Measurements from ENCODE around the gene NUP85.

NUP85 gene

DNA sequence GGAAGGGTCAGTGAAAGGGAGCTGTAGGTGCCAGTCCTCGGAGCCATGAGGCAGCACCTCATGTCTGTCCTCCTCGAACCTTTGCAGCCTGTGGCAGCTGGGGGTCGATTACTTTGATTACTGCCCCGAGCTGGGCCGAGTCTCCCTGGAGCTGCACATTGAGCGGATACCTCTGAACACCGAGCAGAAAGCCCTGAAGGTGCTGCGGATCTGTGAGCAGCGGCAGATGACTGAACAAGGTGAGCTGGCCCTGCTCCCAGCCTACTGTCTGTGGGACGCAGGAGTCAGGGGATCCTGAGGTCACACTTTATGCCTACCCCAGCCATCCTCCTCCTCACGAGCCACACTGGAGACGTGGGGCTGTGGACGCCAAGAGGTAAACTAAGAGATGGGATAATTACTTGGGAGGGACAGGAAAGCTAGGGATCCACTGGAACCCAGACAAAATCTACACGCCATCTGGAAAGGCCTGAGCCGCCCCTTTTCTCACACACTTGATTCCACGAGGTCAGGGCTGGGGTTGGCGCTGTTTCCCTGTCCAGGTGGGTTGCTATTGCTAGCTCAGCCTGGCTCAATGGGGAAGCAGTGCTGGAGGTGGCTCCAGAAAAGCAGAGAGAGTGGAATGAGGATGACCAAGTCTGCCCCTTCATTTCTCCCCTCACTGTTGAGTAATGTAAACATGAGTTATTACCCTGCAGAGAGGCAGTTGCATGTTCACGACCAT is 26.4 kb downstream of the NUP85 start:
- Histone ChIP-seq H3K9me3 (ENCODE audit: control insufficient read depth, low read length) (no peaks in the 10 kb centered on the region), H3K36me3 (ENCODE audit: control insufficient read depth, insufficient read depth, low read length) (peaks cover 91% of the 10 kb centered on the region), H3K27ac (ENCODE audit: low read depth, low read length, severe bottlenecking) (no peak overlapping the region), H3K4me1 (ENCODE audit: control insufficient read depth, insufficient read depth, low read length, poor library complexity, severe bottlenecking) (no peaks in the 10 kb centered on the region), H3K4me3 (ENCODE audit: extremely low read depth, insufficient read depth, low read length, poor library complexity, severe bottlenecking) (no peak overlapping the region)
- WGBS, 2 experiments (ENCODE audit: insufficient coverage in 2 of 2): 97 to 98% methylated on average over 13 to 14 of the region's 18 CpGs

DNA sequence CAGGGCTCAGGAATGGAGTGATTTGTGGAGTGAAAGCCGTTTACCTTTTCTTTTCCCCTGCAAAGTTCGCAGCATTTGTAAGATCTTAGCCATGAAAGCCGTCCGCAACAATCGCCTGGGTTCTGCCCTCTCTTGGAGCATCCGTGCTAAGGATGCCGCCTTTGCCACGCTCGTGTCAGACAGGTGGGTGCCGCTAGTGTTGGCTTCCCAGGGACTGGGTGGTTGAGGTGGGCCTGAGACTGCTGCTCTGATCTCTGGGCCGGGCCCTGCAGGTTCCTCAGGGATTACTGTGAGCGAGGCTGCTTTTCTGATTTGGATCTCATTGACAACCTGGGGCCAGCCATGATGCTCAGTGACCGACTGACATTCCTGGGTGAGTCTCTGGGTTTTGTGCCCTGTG is 27.3 kb downstream of the NUP85 start:
- no peak overlapping the region for H3K4me3 ChIP-seq (ENCODE audit: extremely low read depth, insufficient read depth, low read length, poor library complexity, severe bottlenecking)
- no peak overlapping the region for H3K27ac ChIP-seq (ENCODE audit: low read depth, low read length, severe bottlenecking)
- 98% methylated on average over 11 to 13 of the region's 13 CpGs for WGBS, 2 experiments (ENCODE audit: insufficient coverage in 2 of 2)
- H3K4me1 ChIP-seq (ENCODE audit: control insufficient read depth, insufficient read depth, low read length, poor library complexity, severe bottlenecking): no peaks in the 10 kb centered on the region
- no peaks in the 10 kb centered on the region for H3K9me3 ChIP-seq (ENCODE audit: control insufficient read depth, low read length)
- peaks cover 92% of the 10 kb centered on the region for H3K36me3 ChIP-seq (ENCODE audit: control insufficient read depth, insufficient read depth, low read length)

GRCh38 chr17:75237100-75238014 is 31.9 kb downstream of the NUP85 start:
- Histone ChIP-seq H3K9me3 (ENCODE audit: control insufficient read depth, low read length) (no peaks in the 10 kb centered on the region), H3K36me3 (ENCODE audit: control insufficient read depth, insufficient read depth, low read length) (peaks cover 91% of the 10 kb centered on the region), H3K4me3 (ENCODE audit: extremely low read depth, insufficient read depth, low read length, poor library complexity, severe bottlenecking) (no peak overlapping the region), H3K27ac (ENCODE audit: low read depth, low read length, severe bottlenecking) (no peak overlapping the region), H3K4me1 (ENCODE audit: control insufficient read depth, insufficient read depth, low read length, poor library complexity, severe bottlenecking) (peaks cover 5% of the 10 kb centered on the region)
- 89 to 95% methylated on average over 8 of the region's 12 CpGs for WGBS, 2 experiments (ENCODE audit: insufficient coverage in 2 of 2)

- Histone ChIP-seq H3K4me1 (ENCODE audit: control insufficient read depth, insufficient read depth, low read length, poor library complexity, severe bottlenecking) (peaks cover 5% of the 10 kb centered on the region), H3K9me3 (ENCODE audit: control insufficient read depth, low read length) (no peaks in the 10 kb centered on the region), H3K36me3 (ENCODE audit: control insufficient read depth, insufficient read depth, low read length) (peaks cover 90% of the 10 kb centered on the region), H3K27ac (ENCODE audit: low read depth, low read length, severe bottlenecking) (no peak overlapping the region), H3K4me3 (ENCODE audit: extremely low read depth, insufficient read depth, low read length, poor library complexity, severe bottlenecking) (no peak overlapping the region)
- WGBS, 2 experiments (ENCODE audit: insufficient coverage in 2 of 2): 96 to 98% methylated on average over 10 to 11 of the region's 11 CpGs
Observed at GRCh38 chr17:75238020-75238580, 32.6 kb downstream of the NUP85 start.

DNA sequence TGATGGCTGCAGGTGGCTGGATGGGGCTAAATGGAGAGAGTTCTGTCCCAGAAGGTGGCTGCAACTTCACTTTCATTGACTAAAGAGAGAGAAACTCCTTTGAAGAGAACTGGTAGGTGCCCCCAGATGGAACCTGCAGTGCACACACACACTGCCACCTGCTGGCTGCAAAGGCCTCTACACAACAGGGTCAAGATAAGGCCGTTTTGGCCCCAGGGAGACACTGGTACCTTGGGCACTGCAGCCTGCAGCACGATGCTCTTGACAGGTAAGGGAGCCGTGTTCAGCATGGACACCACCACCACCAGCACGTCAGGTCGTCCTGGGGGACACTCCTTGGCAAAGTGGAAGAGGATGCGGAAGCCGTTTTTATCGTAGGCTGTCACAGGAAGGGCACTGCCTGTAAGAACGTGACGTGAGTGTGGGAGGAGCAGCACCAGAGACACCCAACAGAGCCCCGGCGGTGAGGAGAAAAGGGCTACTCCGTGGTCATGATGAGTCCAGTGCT is 33.3 kb downstream of the NUP85 start:
- H3K9me3 ChIP-seq (ENCODE audit: control insufficient read depth, low read length): no peaks in the 10 kb centered on the region
- 82 to 83% methylated on average over 11 to 13 of the region's 13 CpGs for WGBS, 2 experiments (ENCODE audit: insufficient coverage in 2 of 2)
- H3K36me3 ChIP-seq (ENCODE audit: control insufficient read depth, insufficient read depth, low read length): peaks cover 88% of the 10 kb centered on the region
- H3K27ac ChIP-seq (ENCODE audit: low read depth, low read length, severe bottlenecking): no peak overlapping the region
- peaks cover 5% of the 10 kb centered on the region for H3K4me1 ChIP-seq (ENCODE audit: control insufficient read depth, insufficient read depth, low read length, poor library complexity, severe bottlenecking)
- H3K4me3 ChIP-seq (ENCODE audit: extremely low read depth, insufficient read depth, low read length, poor library complexity, severe bottlenecking): no peak overlapping the region

DNA sequence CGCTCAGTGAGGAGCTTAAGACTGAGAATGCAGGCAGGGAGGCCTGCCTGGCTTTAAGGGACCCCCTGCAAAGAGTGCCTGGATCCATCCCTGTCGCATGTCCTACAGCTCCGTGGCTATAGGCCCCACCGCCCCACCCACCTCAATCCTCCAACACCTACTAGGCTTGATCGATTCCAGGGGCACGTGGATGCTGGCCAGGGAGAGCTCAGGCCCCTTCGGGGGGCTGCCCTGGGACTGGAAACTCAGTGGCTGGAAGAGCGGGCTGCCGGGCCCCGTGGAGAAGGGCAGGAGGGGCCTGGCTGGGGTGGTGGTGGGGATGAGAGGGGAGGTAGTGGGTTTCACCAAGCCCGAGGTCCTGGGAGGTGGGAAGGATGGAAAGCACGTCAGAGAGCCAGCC is 33.7 kb downstream of the NUP85 start:
- peaks cover 5% of the 10 kb centered on the region for H3K4me1 ChIP-seq (ENCODE audit: control insufficient read depth, insufficient read depth, low read length, poor library complexity, severe bottlenecking)
- H3K4me3 ChIP-seq (ENCODE audit: extremely low read depth, insufficient read depth, low read length, poor library complexity, severe bottlenecking): no peak overlapping the region
- no peaks in the 10 kb centered on the region for H3K9me3 ChIP-seq (ENCODE audit: control insufficient read depth, low read length)
- no peak overlapping the region for H3K27ac ChIP-seq (ENCODE audit: low read depth, low read length, severe bottlenecking)
- WGBS, 2 experiments (ENCODE audit: insufficient coverage in 2 of 2): 92 to 99% methylated on average over 6 to 8 of the region's 12 CpGs
- H3K36me3 ChIP-seq (ENCODE audit: control insufficient read depth, insufficient read depth, low read length): peaks cover 91% of the 10 kb centered on the region

DNA sequence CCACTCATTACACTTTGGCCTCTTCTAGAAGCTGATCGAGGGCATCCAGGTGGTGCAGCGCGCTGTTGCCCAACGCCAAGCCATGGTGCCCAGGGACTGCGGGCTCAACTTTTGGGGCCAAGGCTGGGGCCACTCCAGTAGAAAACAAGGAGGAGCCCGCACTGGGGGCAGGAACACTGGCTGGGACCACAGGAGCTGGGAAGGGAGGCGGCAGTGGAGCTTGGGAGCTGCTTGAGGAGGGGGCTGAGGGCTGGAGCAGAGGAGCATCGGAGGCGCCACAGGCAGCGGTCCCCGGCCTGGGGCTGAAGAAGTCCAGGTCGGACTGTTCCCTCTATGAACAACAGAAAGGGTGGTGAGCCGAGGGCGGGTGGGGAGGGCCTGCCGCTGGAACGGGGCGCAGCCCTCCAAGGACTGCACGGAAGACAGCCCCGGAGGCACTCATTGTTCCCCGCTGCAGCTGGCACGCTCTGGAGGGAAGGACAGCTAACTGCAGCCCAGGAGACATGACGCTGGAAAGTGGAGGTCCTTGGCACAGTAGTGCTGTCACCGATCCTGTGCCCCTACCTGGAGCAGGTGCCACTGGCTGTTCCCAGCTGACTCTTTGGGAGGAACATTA is 34.4 kb downstream of the NUP85 start:
- H3K36me3 ChIP-seq (ENCODE audit: control insufficient read depth, insufficient read depth, low read length): peaks cover 91% of the 10 kb centered on the region
- peaks cover 5% of the 10 kb centered on the region for H3K4me1 ChIP-seq (ENCODE audit: control insufficient read depth, insufficient read depth, low read length, poor library complexity, severe bottlenecking)
- no peak overlapping the region for H3K4me3 ChIP-seq (ENCODE audit: extremely low read depth, insufficient read depth, low read length, poor library complexity, severe bottlenecking)
- no peaks in the 10 kb centered on the region for H3K9me3 ChIP-seq (ENCODE audit: control insufficient read depth, low read length)
- WGBS, 2 experiments (ENCODE audit: insufficient coverage in 2 of 2): 95 to 96% methylated on average over 19 to 23 of the region's 23 CpGs
- H3K27ac ChIP-seq (ENCODE audit: low read depth, low read length, severe bottlenecking): no peak overlapping the region

DNA sequence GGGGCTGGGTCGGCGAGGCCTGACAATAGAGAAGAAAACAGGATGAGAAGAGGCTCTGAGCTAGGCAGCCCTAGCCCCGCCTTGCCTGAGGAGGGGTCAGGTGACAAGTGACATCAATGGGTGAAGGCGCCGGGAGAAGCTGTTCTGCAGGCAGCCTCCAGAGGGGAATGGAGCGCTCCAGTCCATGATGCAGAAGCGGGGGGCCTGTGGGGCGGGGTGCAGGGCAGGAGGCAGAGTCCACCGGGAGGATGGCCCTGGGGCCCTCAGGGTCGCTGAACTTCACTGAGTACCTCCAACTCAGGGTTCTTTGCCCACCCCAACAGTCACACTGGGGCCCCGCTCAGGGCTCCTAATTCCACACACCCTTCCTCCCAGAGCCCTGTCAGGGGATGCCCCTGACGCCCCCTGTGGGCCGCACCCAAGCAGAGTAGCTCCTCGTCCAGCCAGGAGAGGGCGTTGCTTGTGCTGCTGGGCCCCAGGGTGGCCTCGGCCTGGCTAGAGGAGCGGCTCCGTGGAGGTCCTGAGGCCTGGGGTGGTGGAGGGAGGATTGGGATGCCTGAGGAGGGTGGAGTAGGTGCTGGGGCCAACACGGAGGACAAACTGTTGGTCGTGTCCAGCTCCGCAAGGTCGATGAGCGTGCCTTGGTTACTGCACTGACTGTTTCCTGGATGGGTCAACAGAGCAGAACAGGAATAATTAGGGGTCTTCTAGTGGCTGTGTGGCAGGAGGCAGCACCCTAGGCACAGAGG is 35.1 kb downstream of the NUP85 start:
- H3K36me3 ChIP-seq (ENCODE audit: control insufficient read depth, insufficient read depth, low read length): peaks cover 91% of the 10 kb centered on the region
- WGBS, 2 experiments (ENCODE audit: insufficient coverage in 2 of 2): 75 to 84% methylated on average over 16 to 21 of the region's 23 CpGs
- no peak overlapping the region for H3K4me3 ChIP-seq (ENCODE audit: extremely low read depth, insufficient read depth, low read length, poor library complexity, severe bottlenecking)
- H3K9me3 ChIP-seq (ENCODE audit: control insufficient read depth, low read length): no peaks in the 10 kb centered on the region
- H3K27ac ChIP-seq (ENCODE audit: low read depth, low read length, severe bottlenecking): peak overlapping the region; percentile 5
- peaks cover 5% of the 10 kb centered on the region for H3K4me1 ChIP-seq (ENCODE audit: control insufficient read depth, insufficient read depth, low read length, poor library complexity, severe bottlenecking)

- Histone ChIP-seq H3K27ac (ENCODE audit: low read depth, low read length, severe bottlenecking) (peak overlapping the region; percentile 5), H3K36me3 (ENCODE audit: control insufficient read depth, insufficient read depth, low read length) (peaks cover 91% of the 10 kb centered on the region)
Observed at GRCh38 chr17:75241143-75241430, 35.6 kb downstream of the NUP85 start.

GRCh38 chr17:75241502-75241901 is 36.0 kb downstream of the NUP85 start:
- 91 to 97% methylated on average over 5 to 7 of the region's 9 CpGs for WGBS, 2 experiments (ENCODE audit: insufficient coverage in 2 of 2)
- no peaks in the 10 kb centered on the region for H3K9me3 ChIP-seq (ENCODE audit: control insufficient read depth, low read length)
- H3K4me3 ChIP-seq (ENCODE audit: extremely low read depth, insufficient read depth, low read length, poor library complexity, severe bottlenecking): no peak overlapping the region
- peaks cover 5% of the 10 kb centered on the region for H3K4me1 ChIP-seq (ENCODE audit: control insufficient read depth, insufficient read depth, low read length, poor library complexity, severe bottlenecking)
- H3K36me3 ChIP-seq (ENCODE audit: control insufficient read depth, insufficient read depth, low read length): peaks cover 91% of the 10 kb centered on the region
- H3K27ac ChIP-seq (ENCODE audit: low read depth, low read length, severe bottlenecking): no peak overlapping the region

More at GRCh38 chr17:75241143-75241430, 35.6 kb downstream of the NUP85 start:
- 96 to 97% methylated on average over 6 to 7 of the region's 7 CpGs for WGBS, 2 experiments (ENCODE audit: insufficient coverage in 2 of 2)
- H3K4me1 ChIP-seq (ENCODE audit: control insufficient read depth, insufficient read depth, low read length, poor library complexity, severe bottlenecking): peaks cover 5% of the 10 kb centered on the region
- no peaks in the 10 kb centered on the region for H3K9me3 ChIP-seq (ENCODE audit: control insufficient read depth, low read length)
- H3K4me3 ChIP-seq (ENCODE audit: extremely low read depth, insufficient read depth, low read length, poor library complexity, severe bottlenecking): no peak overlapping the region

Data from mesodermal cell (in vitro differentiated cells).